Loucy (cell line): Measurements from ENCODE around the gene GMPPA.

Experiments used
- EZH2phosphoT487 ChIP-seq: fragments of 200-600 bp; IDR thresholded peaks from 2 replicates; pipeline ENCODE4 v1.6.1; 2018; ENCODE audit warnings: antibody characterized with exemption, mild to moderate bottlenecking, moderate library complexity, borderline replicate concordance
- TF ChIP-seq, protein P1 (sequence below): fragments of 200-600 bp; sonication (generic); conservative IDR thresholded peaks from 2 replicates; pipeline ENCODE4 v1.5.1; 2014; ENCODE audit warnings: mild to moderate bottlenecking, antibody characterized with exemption, low read length

- TF ChIP-seq, protein P1, sequence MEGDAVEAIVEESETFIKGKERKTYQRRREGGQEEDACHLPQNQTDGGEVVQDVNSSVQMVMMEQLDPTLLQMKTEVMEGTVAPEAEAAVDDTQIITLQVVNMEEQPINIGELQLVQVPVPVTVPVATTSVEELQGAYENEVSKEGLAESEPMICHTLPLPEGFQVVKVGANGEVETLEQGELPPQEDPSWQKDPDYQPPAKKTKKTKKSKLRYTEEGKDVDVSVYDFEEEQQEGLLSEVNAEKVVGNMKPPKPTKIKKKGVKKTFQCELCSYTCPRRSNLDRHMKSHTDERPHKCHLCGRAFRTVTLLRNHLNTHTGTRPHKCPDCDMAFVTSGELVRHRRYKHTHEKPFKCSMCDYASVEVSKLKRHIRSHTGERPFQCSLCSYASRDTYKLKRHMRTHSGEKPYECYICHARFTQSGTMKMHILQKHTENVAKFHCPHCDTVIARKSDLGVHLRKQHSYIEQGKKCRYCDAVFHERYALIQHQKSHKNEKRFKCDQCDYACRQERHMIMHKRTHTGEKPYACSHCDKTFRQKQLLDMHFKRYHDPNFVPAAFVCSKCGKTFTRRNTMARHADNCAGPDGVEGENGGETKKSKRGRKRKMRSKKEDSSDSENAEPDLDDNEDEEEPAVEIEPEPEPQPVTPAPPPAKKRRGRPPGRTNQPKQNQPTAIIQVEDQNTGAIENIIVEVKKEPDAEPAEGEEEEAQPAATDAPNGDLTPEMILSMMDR: no peak
- no peak for TF ChIP-seq EZH2phosphoT487
Observed at GRCh38 chr2:219466816-219467735, 31.6 kb upstream of the GMPPA start.
